NCI-H1930 (cell line): ENCODE results near the gene HAT1.
"Not testable (repeated sequence)": the region's sequence is repeated elsewhere in the genome, so short reads cannot be mapped to it uniquely, and the experiment has no call there.

Source experiments
- DNase-seq, 2 experiments: peaks; one replicate each; lab custom pipeline; 2025; lab: John Stamatoyannopoulos, UW

Gene HAT1

GRCh38 chr2:171979103-171979502, 56.8 kb downstream of the HAT1 start:
- no peak for DNase-seq

GRCh38 chr2:171983924-171984323, 61.7 kb downstream of the HAT1 start:
- not testable (repeated sequence) for DNase-seq

GRCh38 chr2:171985076-171985475, 62.8 kb downstream of the HAT1 start:
- no peak for DNase-seq

GRCh38 chr2:171986778-171987177, 64.5 kb downstream of the HAT1 start:
- no peak for DNase-seq

GRCh38 chr2:171991027-171991426, 68.8 kb downstream of the HAT1 start:
- DNase-seq = no peak

- no peak for DNase-seq
Observed at GRCh38 chr2:171995586-171995985, 73.3 kb downstream of the HAT1 start.

GRCh38 chr2:171996021-171996420, 73.8 kb downstream of the HAT1 start:
- DNase-seq = no peak

GRCh38 chr2:171997031-171997430, 74.8 kb downstream of the HAT1 start:
- not testable (repeated sequence) for DNase-seq

- no peak for DNase-seq
Observed at GRCh38 chr2:171999161-171999560, 76.9 kb downstream of the HAT1 start.

- DNase-seq = peak; percentile 89 to 93
Observed at GRCh38 chr2:171999604-172000469, 77.6 kb downstream of the HAT1 start, which contains the start of gene METAP1D. Gene METAP1D, plus strand, starts transcription at chr2:171999953. Its CDS starts 17 bp downstream, at chr2:171999970.

GRCh38 chr2:172000696-172001361, 78.6 kb downstream of the HAT1 start:
- no peak for DNase-seq

- DNase-seq = no peak
Observed at GRCh38 chr2:172007372-172007771, 85.1 kb downstream of the HAT1 start.

GRCh38 chr2:172009823-172010222, 87.6 kb downstream of the HAT1 start:
- DNase-seq = no peak

- no peak for DNase-seq
Observed at GRCh38 chr2:172011812-172012575, 89.7 kb downstream of the HAT1 start.

GRCh38 chr2:172012677-172013391, 90.6 kb downstream of the HAT1 start:
- no peak for DNase-seq

- DNase-seq = no peak
Observed at GRCh38 chr2:172013396-172013795, 91.1 kb downstream of the HAT1 start.

- DNase-seq = no peak
Observed at GRCh38 chr2:172021074-172021931, 99.0 kb downstream of the HAT1 start.

- no peak for DNase-seq
Observed at GRCh38 chr2:172021955-172022354, 99.7 kb downstream of the HAT1 start.

- no peak for DNase-seq
Observed at GRCh38 chr2:172031536-172031935, 109.3 kb downstream of the HAT1 start.
